SIG-M5 treated with dmso at 0.1 percent for 504 hours (cell line): ENCODE measurements around the gene H3-3A.
A peak's percentile ranks its signal among the peaks of the same experiment; 100 is the strongest.

Source experiments
- DNase-seq: peaks from one replicate; lab custom pipeline; 2025; ENCODE audit not compliant: unreplicated experiment; lab: John Stamatoyannopoulos, UW

H3-3A gene

GRCh38 chr1:226052061-226052460, 10.5 kb upstream of the H3-3A start:
- no peak for DNase-seq

GRCh38 chr1:226054519-226055327, 7.8 kb upstream of the H3-3A start:
- DNase-seq: no peak

- no peak for DNase-seq
These were observed 2.8 kb upstream of the H3-3A start for GRCh38 chr1:226059709-226060108.

GRCh38 chr1:226060427-226060826, 2.1 kb upstream of the H3-3A start:
- DNase-seq: no peak

- peak; percentile 63 for DNase-seq
These were observed 1.3 kb upstream of the H3-3A start for GRCh38 chr1:226061068-226061840.

- DNase-seq: peak; percentile 80
These were observed 517 bp upstream of the H3-3A start for GRCh38 chr1:226061841-226062557.

- peak; percentile 79 for DNase-seq
These were observed 884 bp downstream of the H3-3A start for GRCh38 chr1:226063224-226063976.

- peak; percentile 58 for DNase-seq
These were observed 1.7 kb downstream of the H3-3A start for GRCh38 chr1:226063977-226064815.

GRCh38 chr1:226064816-226065248, 2.3 kb downstream of the H3-3A start:
- peak; percentile 80 for DNase-seq

- no peak for DNase-seq
These were observed 4.0 kb downstream of the H3-3A start for GRCh38 chr1:226066415-226067078.

- no peak for DNase-seq
These were observed 7.4 kb downstream of the H3-3A start for GRCh38 chr1:226069811-226070489.

- DNase-seq: no peak
These were observed 9.8 kb downstream of the H3-3A start for GRCh38 chr1:226072347-226072746.

- no peak for DNase-seq
These were observed 10.9 kb downstream of the H3-3A start for GRCh38 chr1:226073184-226073950.

- no peak for DNase-seq
These were observed 11.5 kb downstream of the H3-3A start for GRCh38 chr1:226074046-226074445.

- no peak for DNase-seq
These were observed 13.9 kb downstream of the H3-3A start for GRCh38 chr1:226076378-226076777.

- DNase-seq: no peak
These were observed 15.9 kb downstream of the H3-3A start for GRCh38 chr1:226078374-226078773.

- no peak for DNase-seq
These were observed 20.0 kb downstream of the H3-3A start for GRCh38 chr1:226082587-226082917.

- DNase-seq: no peak
These were observed 20.4 kb downstream of the H3-3A start for GRCh38 chr1:226082959-226083301.
